ENCODE measurements around the gene ULBP2. TPM values are rescaled to one million over a fixed set of nuclear protein-coding genes. Genes with fewer than 3 reads are reported as not detected.

The ULBP2 gene
- total and polyA plus RNA-seq, 11 donors, result 0.27 to 3.7 (median 0.85) TPM

DNA sequence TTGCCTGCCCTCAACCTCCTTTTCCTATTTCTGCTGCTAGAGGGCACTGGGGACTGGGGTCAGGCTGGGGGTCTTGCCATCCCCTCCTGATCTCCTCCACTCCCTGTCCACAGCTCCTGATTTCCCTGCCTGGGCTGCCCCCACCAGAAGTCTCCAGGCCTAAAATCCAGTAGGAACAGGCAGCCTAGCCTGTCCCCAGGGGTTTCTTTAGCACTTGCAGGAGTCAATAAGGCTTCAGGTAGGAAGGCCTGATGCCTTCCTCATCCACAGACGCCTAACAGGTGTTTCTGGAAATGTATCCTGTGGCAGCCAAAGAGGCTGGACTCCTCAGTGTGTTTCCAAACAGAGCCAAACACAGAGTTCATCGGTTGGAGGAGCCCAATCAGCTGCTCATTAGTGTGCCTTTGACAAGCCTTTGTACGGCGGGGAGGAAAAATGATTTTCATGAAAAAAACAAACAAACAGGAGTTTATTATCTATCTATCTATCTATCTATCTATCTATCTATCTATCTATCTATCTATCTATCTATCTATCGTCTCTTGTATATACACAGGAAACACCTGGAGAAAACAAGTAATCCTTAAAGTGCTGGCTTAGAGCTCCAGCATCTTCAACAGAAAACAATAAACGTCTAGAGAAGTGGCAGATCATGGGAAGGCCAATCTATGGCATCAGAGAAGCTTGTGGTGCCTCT, 40.2 kb upstream of the ULBP2 start:
- no peaks in the 10 kb centered on the region for H3K9me3 ChIP-seq
- no peak overlapping the region for H3K27ac ChIP-seq
- TF ChIP-seq POLR2A (IDR thresholded peaks at IDR 0.05) (no peak), CTCF (IDR thresholded peaks at IDR 0.05) (no peak)
- H3K4me1 ChIP-seq, result peaks cover 0 to 28% (median 11%) of the 10 kb centered on the region in 12 donors
- DNase-seq (no peak), ATAC-seq (no peak)
- H3K36me3 ChIP-seq, result no peaks in the 10 kb centered on the region
- no peaks in the 10 kb centered on the region for H3K27me3 ChIP-seq
- intact Hi-C loops (cut with DNase I), result no loop called here
- H3K4me3 ChIP-seq, result no peak overlapping the region
- WGBS, 4 donors, result 83 to 87% (median 86%) methylated on average over 6 of the region's 6 CpGs

DNA sequence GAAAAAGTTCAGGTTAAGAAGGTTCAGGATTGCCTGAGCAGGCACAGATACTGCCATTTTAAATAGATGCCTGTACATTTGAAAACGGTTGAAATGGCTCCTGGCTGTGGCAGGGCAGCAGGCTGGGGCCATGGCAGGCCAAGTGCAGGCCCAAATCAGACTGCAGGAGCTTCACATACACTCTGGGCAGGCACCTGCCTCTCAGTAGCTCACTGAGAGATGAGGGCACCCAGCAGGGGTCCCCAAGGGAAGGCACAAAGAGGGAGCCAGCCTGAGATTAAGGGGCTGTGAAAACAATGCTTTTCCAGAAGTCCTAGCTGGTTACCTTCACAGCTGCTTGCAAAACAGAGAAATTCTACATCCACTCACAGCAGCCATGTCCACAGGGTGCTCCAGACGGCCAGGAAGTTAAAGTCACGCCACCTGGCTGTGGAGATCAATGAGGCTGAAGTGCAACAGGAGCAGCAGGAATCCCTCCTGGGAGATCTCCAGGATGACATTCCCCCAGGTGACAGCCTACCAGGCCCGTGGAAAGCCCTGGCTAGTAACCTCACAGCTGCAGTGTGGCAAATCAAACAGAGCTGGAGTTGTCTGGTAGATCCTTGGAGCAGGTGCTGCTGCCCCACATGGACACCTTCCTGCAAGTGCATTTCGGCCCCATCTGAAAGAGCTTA, 37.7 kb upstream of the ULBP2 start:
- H3K27ac ChIP-seq, result no peak overlapping the region
- H3K36me3 ChIP-seq, result no peaks in the 10 kb centered on the region
- peaks cover 0 to 13% (median 0%) of the 10 kb centered on the region in 12 donors for H3K9me3 ChIP-seq
- H3K4me3 ChIP-seq, result no peak overlapping the region
- H3K4me1 ChIP-seq, result peaks cover 0 to 14% (median 0%) of the 10 kb centered on the region in 12 donors
- ATAC-seq (no peak), DNase-seq (no peak)
- no peaks in the 10 kb centered on the region for H3K27me3 ChIP-seq
- TF ChIP-seq POLR2A (IDR thresholded peaks at IDR 0.05) (no peak), CTCF (IDR thresholded peaks at IDR 0.05) (no peak)
- intact Hi-C loops (cut with DNase I), result no loop called here
- 82 to 92% (median 84%) methylated on average over 5 of the region's 5 CpGs for WGBS, 4 donors

DNA sequence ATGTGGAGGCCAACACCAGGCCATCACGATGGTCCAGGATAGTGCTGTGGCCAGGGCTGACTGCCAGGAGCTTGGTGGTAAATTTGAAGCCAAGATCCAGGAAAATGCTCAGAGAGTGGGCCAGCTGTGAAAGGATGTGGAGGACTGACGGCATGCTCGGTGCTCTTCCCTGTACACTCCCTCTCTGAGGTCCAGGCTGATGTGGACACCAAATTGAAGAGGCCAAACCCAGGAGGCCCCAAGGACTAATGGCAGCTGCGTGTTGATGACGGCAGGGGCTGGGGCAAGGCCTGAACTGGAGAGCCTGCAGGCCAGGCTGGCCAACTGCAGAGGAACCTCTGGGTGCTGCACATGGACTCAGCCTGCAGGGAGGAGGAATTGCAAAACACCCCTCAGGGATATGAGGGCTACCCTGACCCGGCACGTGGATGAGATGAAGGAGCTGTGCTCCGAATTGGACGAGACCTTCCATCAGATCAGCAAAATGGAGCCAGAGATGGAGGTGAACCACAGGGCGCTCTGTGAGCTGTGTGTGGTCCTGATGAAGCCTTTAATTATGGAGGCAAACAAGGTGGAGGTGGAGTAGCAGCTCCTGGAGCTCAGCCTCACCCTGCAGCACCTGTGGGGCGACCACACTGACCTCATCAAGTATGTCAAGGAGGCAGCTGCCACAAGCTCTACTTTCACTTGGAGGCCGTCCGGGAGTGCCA, 37.0 kb upstream of the ULBP2 start:
- H3K27me3 ChIP-seq, result no peaks in the 10 kb centered on the region
- no peak for TF ChIP-seq CTCF (IDR thresholded peaks at IDR 0.05)
- TF ChIP-seq POLR2A (IDR thresholded peaks at IDR 0.05), result no peak
- H3K36me3 ChIP-seq, result no peaks in the 10 kb centered on the region
- WGBS, 4 donors, result 85 to 89% (median 86%) methylated on average over 10 to 13 of the region's 13 CpGs
- ATAC-seq (peak in 3 of 4 donors; percentile 34 to 49 (median 48)), DNase-seq (no peak)
- H3K27ac ChIP-seq, result no peak overlapping the region
- intact Hi-C loops (cut with DNase I), result no loop called here
- peaks cover 0 to 14% (median 0%) of the 10 kb centered on the region in 12 donors for H3K4me1 ChIP-seq
- H3K9me3 ChIP-seq, result peaks cover 0 to 15% (median 0%) of the 10 kb centered on the region in 12 donors
- no peak overlapping the region for H3K4me3 ChIP-seq

DNA sequence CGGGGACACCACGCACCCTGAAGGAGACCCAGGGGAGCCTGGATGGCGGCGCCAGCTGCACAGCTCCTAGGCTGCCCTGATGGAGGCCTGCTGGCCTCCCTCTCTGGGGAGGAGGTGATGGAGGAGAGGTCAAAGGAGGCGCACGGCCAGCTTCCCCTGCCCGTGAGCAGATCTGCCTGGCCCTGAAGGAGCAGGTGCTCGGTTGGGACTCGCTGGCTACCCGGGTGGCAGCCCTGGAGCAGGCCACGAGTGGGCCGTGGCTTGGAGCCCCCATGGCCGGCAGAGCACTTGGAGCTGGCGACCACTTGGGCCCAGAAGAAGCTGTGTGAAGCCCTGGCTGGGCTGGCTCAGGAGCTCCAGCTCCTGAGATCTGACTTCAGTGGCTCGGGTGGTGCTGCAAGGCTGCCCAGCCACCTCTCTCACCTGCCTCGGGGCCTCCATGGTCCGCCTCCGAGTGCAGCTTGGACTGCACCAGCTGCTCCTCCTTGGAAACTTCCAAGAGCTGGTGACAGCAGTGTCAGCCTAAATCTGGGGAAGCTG, 36.4 kb upstream of the ULBP2 start:
- TF ChIP-seq CTCF (IDR thresholded peaks at IDR 0.05) (no peak), POLR2A (IDR thresholded peaks at IDR 0.05) (no peak)

More for the DNA sequence above, 36.4 kb upstream of the ULBP2 start:
- 83 to 89% (median 86%) methylated on average over 11 to 18 of the region's 18 CpGs for WGBS, 4 donors
- no peak for ATAC-seq
- Histone ChIP-seq H3K4me1 (peaks cover 0 to 14% (median 0%) of the 10 kb centered on the region in 12 donors), H3K4me3 (no peak overlapping the region), H3K36me3 (no peaks in the 10 kb centered on the region), H3K27me3 (no peaks in the 10 kb centered on the region), H3K9me3 (peaks cover 0 to 15% (median 0%) of the 10 kb centered on the region in 12 donors), H3K27ac (no peak overlapping the region)
- DNase-seq, result no peak
- intact Hi-C loops (cut with DNase I), result no loop called here

All from heart left ventricle (tissue), 16 donors.